LNCaP clone FGC (cell line): ENCODE measurements around the gene PTPRR.

Source experiments
- DNase-seq: peaks from one replicate; pipeline ENCODE4 v3.0.0-alpha.2; 2011; ENCODE audit warnings: low read depth
- H3K4me3 ChIP-seq: 2 replicates; pipeline ENCODE4 v1.5.1; 2011; ENCODE audit warnings: mild to moderate bottlenecking, low read depth, low read length, control low read depth
- TF ChIP-seq, protein P1 (sequence below): IDR thresholded peaks from 2 replicates; pipeline ENCODE4 v1.5.1; 2012; ENCODE audit warnings: mild to moderate bottlenecking; ENCODE audit not compliant: control insufficient read depth, insufficient read depth; ENCODE audit errors: extremely low read depth

Gene PTPRR

DNA sequence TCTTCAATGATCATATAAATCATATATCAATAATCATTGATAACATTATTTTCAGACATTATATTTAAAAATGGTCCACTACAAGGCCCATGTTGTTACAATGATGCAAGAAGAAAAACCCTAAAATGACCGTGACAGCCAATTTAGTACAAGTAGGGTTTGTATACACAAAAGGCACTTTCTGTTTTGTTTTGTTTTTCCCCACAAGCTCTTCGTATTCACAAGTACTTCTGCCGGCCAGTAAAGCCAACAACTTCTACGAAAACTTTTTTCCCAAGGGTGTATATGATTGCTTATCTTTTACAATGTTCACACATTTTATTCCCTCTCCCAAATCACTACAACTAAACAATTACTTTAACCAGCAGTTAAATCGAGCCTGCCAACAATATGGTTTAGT lies 292.9 kb downstream of the PTPRR start:
- no peak overlapping the region for H3K4me3 ChIP-seq
- TF ChIP-seq, protein P1, sequence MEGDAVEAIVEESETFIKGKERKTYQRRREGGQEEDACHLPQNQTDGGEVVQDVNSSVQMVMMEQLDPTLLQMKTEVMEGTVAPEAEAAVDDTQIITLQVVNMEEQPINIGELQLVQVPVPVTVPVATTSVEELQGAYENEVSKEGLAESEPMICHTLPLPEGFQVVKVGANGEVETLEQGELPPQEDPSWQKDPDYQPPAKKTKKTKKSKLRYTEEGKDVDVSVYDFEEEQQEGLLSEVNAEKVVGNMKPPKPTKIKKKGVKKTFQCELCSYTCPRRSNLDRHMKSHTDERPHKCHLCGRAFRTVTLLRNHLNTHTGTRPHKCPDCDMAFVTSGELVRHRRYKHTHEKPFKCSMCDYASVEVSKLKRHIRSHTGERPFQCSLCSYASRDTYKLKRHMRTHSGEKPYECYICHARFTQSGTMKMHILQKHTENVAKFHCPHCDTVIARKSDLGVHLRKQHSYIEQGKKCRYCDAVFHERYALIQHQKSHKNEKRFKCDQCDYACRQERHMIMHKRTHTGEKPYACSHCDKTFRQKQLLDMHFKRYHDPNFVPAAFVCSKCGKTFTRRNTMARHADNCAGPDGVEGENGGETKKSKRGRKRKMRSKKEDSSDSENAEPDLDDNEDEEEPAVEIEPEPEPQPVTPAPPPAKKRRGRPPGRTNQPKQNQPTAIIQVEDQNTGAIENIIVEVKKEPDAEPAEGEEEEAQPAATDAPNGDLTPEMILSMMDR = no peak
- DNase-seq = no peak

DNA sequence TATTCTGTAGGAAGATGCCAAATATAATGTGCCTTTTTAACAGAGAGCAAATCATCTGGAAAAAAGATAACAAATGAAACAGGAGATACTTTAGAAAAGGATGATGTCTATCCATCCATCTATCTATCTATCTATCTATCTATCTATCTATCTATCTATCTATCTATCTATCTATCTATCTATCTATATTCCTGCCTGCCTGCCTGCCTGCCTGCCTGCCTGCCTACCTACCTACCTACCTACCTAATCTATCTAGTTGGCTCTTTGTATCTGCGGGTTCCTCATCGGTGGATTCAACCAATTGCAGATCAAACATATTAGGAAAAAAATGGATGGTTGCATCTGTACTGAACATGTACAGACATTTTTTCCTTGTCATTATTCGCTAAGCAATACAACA lies 294.4 kb downstream of the PTPRR start:
- DNase-seq = no peak
- no peak overlapping the region for H3K4me3 ChIP-seq
- TF ChIP-seq, protein P1 = no peak

DNA sequence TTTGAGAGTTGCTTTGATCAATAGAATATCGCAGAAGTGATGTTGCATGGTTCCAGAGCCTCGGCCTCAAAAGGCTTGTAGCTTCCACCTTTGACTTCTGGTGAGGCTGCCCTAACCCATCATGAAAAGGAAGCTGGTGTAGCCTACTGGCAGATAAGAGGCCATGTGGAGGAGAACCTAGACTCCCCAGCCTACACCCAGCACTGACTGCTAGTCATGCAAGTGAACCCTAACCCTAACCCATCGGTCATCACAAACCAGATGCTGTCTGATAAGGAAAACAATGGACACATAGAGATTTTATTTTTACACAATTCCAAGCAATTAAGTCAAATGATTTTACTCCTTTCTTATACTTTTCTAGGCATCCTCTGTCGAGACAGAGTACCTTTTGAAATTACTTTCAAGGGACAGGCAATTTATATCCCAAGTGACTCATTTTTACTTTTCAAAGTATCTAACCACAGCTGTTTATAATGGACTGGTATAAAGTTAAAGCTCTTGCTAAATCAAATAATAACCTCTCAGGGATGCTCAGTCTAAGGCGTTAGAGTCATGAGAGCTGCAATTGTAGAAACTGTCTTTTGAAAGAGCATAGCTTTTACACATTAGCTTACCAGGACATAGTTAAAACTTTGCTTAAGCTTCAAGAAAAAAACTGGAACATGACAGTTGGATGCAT lies 300.9 kb downstream of the PTPRR start:
- no peak for DNase-seq
- no peak overlapping the region for H3K4me3 ChIP-seq
- TF ChIP-seq, protein P1 = no peak

DNA sequence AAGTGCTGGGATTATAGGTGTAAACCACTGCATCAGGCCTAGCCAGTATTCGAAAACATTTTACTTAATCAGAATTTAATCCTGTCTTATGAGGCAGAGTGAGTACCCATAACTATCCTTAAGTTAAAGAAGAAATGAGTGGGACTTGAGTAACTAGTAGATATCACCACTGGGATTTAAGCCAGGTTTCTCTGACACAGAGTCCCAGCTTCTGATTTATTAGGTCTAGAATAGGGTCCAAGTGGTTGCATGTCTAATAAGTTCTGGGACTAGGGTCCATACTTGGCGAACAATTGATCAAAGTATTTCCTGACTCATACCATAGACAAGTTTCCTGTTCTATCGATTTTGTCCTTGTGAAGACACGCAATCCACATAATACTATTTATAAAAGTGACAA lies 302.2 kb downstream of the PTPRR start:
- TF ChIP-seq, protein P1 = no peak
- DNase-seq = no peak
- no peak overlapping the region for H3K4me3 ChIP-seq

DNA sequence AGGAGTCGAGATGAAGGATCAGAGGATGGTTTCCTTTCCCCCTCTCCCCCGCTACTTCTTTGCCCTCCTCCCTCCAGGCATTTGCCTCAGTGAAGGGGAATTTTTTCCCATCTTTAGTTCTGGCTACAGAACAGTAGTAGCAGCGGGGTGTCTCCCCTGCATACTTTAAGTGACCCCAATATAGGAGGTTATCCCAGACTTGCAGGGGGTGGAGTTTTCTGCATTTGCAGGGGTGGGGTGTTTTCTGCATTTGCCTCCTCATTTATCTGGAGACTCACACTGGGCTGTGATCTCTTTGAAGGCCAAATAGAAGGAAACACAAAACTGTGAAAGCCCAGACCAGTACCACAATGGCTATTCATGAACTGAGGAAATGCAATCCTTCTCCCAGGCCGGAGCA lies 303.1 kb downstream of the PTPRR start:
- no peak for DNase-seq
- no peak overlapping the region for H3K4me3 ChIP-seq
- TF ChIP-seq, protein P1 = no peak

DNA sequence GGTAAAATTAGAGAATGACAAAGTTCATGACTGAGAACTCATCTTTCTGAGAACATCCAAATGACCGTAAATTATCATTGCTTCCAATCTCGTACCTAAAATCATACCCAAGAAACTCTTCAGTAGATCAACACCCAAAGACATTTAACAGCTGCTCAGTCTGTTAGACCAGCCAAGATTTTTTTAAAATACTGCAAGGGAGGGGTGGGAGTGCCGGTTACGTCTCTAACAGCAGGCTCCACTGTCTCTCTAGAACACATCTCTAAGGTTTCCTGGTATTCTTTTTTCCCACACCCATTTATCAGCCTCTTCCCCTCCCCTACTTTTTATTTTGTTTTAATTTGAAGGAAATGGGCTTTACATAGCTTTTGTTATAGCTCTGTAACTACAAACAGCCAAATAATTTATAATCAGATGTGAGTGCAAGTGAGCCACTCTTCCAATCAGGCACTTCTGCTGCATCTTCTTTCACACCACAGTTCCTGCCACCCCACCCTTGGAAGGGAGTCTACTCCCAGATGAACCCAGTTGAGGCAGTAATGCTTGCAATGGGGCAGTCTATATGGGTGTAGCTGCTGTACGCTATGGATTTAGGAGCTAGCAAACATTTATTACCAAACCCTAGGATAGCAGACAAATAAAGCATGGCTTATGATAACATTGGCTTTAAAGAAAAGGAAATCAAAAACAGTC lies 305.2 kb downstream of the PTPRR start:
- H3K4me3 ChIP-seq = no peak overlapping the region
- TF ChIP-seq, protein P1 = no peak
- no peak for DNase-seq
